ENCODE data around the gene SYNE3.

The SYNE3 gene, protein sequence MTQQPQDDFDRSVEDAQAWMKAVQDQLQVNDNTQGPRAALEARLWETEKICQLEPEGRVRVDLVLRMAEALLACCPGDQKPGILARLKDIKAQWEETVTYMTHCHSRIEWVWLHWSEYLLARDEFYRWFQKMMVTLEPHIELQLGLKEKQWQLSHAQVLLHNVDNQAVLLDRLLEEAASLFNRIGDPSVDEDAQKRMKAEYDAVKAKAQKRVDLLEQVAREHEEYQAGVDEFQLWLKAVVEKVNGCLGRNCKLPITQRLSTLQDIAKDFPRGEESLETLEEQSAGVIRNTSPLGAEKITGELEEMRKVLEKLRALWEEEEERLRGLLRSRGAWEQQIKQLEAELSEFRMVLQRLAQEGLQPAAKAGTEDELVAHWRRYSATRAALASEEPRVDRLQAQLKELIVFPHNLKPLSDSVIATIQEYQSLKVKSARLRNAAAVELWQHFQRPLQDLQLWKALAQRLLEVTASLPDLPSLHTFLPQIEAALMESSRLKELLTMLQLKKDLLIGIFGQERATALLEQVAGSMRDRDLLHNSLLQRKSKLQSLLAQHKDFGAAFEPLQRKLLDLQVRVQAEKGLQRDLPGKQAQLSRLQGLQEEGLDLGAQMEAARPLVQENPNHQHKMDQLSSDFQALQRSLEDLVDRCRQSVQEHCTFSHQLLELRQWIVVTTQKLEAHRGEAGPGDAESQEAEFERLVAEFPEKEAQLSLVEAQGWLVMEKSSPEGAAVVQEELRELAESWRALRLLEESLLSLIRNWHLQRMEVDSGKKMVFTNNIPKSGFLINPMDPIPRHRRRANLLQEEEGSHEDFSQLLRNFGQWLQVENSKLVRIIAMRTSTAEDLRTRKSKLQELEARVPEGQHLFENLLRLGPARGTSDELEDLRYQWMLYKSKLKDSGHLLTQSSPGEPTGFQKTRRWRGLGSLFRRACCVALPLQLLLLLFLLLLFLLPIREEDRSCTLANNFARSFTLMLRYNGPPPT

DNA sequence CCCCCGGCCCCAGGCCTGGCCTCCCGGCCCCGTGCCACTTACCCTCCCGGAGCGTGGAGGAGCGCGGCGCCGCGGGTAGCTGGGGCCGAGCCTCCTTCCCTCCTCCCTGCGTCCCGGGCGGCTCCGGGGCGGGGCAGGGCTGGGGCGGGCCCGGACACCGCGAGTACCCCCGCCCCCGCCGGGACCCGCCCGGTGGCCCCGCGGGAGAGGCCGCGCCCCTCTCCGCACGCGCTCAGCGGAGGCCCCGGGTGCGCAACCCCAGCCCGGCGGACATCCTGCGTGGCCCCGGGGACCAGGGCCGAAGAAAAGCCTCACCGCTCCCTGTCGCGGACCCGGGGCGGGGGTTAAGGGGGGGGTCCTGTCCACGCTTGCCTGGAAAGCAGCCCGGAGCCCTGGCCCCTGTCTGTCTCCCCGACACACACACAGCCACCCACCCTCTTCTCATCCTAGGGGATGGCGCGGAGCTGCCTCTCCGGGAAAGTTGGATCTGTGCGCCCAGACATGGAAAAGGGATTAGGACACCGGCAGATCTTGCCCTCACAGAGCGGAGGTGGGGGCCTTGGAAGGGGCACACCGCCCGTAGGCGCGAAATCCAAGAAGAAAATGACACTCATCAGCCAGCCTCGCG lies at the start of gene SYNE3:
Gene SYNE3 (minus strand): TSS at position 97 of the 628 bp plus-strand sequence. CDS start 40,829 bp downstream, outside the sequence.
- no peak for DNase-seq

DNA sequence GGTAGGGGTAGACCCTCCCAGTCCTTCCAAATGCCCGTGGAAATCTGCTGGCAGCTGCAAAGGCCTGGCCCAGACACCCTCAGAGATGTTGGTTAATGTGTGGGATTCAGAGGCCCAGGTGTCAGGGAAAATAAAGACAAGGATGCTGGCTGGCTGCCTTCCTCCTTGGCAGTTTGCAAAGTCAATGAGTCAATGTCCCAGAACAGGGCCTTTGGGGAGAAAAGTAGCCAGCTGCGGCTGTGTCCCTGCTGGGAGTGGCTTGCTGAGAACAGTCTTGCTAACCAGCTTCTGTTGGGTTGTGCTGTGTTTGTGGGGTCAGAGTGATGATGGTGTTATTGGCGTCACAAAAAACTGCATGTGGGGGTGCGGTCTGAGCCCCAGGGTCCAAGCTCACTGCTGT lies 47.6 kb upstream of the SYNE3 start:
- no peak for DNase-seq

DNA sequence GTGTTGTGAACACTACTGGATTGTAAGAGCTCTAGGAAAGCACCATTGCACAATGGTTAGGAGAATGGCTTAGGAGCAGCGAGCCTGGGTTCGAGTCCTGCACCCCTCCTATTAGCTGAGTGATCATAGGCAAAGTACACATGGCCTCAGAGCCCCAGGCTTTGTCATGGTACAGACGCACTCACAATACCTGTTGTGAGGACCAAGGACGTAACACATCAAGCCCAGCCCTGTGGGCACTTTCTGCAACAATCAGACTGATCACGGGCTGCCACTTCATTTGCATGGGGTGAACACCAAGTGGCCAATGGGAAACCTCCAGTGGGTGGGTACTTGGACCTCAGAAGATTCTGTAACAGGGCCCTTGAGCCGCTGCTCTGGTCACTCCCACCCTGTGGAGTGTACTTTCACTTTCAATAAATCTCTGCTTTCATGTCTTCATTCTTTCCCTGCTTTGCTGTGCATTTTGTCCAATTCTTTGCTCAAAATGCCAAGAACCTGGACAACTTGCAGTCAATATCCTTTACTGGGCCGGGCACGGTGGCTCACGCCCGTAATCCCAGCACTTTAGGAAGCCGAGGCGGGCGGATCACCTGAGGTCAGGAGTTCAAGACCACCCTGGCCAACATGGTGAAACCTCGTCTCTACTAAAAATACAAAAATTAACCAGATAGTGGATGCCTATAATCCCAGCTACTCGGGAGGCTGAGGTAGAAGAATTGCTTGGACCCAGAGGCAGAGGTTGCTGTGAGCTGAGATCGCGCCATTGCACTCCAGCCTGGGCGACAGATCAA lies 46.6 kb upstream of the SYNE3 start:
- DNase-seq: no peak

DNA sequence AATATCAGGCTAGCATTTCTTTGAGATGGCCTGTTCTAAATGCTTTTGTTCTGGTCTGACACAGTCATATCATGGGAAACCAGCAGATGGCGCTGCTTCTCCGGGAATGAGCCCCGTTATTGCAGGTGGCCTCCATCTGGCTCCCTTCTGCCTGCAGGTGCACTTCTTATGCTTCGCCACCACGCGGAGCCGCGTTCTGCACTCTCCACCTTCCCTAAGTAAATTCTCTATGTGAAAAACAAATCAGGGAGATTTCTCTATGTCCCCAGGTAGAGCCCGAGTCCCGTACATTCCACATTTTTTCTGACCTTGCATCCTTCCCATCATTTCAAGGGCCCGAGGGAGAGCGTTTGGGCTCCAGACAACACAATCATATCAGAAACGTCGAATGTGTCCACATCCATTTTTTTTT lies 44.6 kb upstream of the SYNE3 start:
- DNase-seq: peak; percentile 91

DNA sequence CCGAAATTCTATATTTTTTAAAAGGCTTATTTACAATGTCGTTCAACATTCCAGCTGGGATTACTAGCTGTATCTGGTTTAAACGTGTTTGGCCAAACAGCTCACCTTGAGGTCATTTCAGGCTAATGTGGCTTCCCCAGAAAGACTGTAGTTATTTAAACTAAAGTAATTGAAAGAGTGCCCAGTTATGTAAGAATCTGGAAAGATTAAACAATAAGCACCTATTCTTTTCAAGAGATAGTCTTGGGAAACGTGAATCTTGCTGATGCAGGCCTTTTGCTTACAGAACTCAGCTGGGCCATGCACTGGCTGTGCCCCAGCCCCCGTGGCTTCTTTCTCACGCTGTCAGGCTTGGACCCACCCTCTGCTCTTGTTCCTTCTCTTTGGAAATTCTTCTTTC lies 42.8 kb upstream of the SYNE3 start:
- no peak for DNase-seq

DNA sequence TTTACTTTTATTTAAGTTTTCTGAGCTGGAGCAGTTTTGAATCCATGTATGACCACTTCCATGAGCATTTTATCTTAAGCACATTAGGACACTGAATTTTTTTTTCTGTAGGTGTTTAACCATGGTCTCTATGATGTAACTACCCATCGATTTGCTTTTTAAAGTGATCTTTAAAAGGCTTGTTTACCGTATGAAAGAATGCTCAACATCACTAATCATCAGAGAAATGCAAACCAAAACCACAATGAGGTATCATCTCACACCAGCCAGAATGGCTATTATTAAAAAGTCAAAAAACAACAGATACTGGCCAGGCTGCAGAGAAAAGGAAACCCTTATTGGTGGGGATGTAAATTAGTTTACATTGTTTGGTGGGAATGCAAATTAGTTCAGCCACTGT lies 41.4 kb upstream of the SYNE3 start:
- no peak for DNase-seq

DNA sequence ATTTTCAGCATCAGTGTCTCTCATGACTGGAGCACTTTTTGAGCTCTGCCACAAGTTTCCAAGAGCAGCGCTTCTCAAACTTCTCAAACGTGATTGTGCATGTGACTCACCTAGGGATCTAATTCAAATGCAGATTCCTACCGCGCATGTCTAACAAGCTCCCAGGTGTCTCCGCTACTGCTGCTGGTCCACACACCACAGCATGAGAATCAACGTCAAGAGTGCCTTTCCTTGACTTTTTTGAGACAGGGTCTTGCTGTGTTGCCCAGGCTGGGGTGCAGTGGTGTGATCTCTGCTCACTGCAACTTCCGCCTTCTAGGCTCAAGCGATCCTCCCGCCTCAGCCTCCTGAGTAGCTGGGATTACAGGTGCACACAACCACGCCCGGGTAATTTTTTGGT lies 40.8 kb upstream of the SYNE3 start:
- DNase-seq: no peak

DNA sequence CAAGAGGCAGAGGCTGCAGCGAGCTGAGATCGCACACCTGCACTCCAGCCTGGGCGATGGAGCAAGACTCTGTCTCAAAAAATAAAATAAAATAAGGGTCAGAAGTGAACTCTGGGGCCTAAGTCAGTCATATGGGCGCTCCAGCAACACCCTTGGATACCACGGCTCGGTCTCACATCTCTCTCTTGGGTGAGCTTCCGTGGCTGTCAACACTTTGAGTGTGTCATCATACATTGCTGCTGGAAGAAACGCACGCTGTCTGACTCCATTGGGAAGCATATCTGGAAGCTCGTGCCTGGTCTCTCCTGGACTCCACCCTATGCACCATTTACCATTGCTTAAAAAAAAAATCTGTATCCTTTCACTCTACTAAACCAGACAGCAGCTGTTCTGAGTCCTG lies 38.6 kb upstream of the SYNE3 start:
- DNase-seq: no peak

DNA sequence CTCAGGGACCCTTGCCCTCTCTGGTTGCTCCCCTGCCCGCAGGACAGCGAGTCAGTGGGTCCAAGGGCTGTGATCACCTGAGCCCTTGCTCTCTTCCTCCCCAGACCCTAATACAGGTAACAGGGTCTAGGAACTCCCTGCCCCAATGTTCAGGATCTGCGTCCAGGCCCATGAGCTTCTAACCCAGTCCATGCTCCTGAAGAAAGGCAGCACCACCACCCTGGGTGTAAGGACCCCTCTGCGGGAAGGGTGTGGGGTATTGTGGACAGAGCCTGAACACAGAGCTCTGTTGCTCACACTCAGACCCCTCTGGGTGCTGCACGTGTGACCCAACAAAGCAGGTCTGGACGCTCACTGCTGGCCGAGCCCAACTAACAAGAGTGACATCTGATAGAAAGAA lies 36.7 kb upstream of the SYNE3 start:
- no peak for DNase-seq

DNA sequence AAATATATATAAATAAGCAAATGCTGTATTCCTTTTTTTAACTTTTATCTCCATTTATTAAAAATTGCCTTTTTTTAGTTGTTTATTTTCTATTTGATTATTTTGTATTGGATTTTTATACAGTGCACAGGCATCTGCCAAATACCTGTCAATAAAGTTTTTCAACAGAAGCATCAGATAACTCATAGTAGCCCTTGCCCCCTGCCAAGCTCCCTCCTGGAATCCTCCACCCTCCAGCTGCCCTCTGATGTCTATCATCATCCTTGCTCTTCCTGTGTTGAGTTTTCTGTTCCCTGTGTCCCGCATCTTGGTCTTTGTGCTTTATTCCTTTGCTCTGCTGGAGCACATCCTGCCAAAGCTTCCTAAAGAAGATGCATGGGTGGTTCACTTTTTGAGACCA lies 35.0 kb upstream of the SYNE3 start:
- no peak for DNase-seq

DNA sequence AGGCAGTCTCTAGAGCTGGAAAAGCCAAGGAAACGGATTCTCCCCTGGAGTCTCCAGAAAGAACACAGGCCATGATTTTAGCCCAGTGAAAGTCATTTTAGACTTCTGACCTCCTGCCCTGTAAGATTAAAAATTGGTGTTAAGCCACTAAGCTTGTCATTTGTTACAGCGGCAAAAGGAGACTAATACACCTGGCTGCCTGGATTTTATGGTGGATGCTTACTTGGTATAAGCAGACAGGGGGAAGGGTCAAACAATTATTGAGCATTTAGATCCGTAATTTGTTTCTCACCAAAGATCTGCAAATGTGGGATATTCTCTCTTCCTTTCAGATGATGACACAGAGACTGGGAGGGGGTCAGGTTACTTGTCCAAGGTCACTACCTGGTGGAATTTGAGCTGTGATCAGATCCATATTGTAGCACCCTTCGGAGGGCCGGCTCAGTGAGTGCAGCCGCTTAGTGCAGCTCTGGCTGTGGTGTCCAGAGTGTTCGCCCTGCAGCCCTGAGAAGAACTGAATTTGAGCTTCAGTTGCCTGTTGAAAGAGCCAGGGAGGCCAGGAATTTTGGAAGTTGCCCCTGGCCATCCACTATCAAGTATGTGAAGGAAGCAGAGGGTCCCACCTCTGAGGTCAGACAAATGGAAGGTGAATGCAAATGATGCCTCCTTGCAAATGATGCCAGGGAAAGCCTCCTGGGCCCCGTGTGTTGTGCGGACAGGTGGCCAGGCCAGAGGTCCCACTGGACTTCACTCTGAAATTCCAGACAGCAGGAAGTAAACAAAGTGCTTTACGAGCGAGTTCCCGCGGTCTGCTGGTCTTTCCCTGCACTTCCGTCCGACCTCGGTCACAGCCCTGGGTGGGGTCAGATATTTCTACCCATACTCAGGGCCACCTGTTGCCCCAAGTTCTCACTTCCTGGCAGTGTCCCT lies 33.5 kb upstream of the SYNE3 start:
- DNase-seq: no peak

DNA sequence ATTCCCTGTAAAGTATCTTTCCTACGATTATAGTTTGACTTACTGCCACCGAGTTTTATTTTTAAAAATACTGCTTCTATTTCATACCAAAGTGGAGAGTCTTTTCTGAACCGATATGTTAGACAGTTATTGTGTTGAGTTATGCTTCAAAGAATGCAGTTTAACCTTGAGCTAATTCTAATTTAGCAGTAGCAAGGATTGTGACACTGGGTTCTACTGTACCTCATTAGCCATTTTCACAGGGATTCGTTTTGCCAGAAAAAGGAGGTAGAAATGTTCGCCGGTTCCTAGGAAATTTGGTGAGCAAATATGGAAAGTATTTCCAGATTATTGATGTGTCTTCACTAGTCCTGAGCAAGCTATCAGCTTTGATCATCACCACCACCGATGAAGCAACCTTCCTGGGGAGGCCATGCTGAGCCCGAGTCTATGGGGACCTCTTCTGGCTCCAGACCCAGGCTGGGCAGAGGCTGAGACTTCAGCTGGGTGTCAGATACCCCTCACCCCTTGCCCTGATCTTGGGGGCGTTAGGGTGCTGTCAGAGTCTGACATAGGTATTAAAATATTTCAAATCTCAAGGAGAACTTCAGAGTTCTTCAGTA lies 32.0 kb upstream of the SYNE3 start:
- no peak for DNase-seq

DNA sequence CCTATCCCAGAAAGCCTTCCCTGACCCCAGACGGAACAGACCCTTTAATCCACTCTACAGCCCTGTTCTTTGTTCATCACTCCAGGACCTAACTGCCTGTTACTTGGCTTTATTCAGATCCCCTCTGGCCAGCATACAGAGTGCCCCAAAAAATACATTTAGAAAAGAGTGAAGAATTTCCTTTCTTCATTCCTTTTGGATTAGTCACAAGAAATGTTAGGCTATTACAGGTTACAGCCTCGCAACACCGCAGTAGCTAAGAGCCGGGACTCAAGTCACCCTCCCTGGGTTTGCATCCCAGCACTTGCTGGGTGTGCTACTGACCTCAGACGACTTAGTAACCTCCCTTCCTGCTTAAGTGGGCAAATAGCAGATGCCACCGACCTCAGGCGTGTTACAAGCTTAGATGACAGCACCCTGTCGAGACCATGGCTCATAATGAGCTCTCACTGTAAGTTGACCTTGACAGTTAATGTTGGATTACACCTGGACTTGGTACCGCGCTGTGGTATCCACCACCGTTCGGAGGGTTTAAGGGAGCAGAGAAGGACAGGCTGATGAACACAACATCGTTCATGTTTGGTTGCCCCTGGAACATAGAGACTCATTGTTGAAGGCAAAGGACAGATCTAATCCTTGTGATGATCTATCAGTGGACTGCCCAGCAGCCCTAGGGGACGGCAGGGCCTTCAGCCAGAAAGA lies 31.3 kb upstream of the SYNE3 start:
- peak; percentile 69 for DNase-seq

DNA sequence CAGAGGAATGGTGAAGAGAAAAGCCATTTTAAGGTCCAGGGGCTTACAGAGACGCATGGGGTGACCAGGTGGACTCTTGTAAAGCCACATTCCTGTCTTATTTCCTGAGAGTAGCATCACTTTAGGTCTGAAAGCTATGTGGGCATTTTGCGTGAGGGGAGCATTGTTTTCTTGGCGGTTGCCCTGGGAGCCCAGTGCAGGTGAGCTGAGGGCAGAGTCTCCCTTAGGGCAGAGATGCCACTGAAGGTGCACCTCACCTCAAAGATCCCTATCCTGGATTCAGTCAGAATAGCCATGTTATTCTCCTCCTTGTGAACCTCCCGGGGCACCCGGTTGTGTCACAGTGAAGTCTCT lies 30.8 kb upstream of the SYNE3 start:
- no peak for DNase-seq

DNA sequence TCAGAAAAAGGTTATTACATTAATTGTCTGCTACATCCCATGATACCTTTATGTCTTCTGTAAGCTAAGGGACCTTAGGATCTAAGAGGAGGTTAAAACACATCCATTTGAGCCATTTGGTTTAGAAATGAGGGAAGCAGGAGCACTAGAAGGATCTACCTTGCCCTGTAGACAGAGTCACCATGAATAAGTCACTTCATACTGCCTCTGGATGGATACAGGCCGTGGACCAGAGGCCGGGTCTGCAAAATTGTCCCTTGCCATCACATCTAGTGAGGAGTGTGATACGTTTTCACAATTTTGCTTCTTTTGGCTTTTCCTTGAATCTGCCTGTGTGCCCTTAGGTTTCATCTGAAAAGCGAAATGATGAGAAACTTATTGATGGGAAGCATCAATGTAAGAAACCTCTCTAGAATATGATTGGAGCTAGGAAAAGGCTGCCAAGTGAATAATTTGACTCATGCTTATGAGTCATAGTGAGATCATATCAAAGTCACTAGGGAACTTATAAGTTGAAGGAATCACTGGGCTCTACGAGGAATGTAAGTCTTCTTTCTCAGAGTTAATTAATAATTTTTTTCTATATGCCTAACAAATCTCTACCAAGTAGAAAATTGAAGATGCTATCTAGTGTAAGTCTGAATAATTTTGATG lies 29.2 kb upstream of the SYNE3 start:
- peak; percentile 85 for DNase-seq

DNA sequence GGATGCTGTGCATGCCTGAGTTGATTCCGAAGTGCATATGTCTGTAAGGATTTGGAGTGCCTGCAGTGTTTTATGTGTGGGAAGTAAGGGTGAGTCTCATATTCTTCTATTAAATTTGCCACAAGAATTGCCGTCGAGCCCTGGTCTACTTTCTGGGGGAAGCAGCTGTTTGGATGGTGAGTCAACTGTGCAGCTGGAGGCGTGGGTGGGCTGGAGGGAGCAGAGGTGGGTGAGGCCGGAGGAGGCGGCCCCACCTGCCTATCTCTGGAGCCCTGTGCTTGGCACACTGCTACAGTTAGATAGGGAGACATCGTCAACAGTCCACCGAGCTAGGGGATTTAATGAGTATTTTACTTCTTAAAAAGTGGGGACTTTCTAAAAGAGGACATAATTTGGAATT lies 28.1 kb upstream of the SYNE3 start:
- no peak for DNase-seq

DNA sequence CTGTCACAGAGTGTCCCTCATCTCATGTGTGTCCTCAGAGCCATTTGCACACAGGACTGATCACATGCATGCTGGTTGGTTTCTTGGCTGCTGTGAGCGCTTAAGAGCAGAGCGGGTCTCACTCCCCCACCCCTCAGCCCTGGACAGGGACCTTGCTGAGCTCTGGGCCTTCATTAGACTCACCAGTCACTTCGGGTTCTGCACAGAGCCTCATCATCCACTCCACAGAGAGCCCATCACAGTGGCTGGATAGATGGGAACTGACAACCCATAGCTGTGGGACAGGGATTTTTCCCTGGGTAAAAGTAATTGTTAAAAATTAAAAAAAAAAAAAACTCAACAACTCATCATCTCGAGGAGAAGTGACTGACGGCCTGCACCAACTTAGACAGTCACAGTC lies 26.6 kb upstream of the SYNE3 start:
- no peak for DNase-seq

DNA sequence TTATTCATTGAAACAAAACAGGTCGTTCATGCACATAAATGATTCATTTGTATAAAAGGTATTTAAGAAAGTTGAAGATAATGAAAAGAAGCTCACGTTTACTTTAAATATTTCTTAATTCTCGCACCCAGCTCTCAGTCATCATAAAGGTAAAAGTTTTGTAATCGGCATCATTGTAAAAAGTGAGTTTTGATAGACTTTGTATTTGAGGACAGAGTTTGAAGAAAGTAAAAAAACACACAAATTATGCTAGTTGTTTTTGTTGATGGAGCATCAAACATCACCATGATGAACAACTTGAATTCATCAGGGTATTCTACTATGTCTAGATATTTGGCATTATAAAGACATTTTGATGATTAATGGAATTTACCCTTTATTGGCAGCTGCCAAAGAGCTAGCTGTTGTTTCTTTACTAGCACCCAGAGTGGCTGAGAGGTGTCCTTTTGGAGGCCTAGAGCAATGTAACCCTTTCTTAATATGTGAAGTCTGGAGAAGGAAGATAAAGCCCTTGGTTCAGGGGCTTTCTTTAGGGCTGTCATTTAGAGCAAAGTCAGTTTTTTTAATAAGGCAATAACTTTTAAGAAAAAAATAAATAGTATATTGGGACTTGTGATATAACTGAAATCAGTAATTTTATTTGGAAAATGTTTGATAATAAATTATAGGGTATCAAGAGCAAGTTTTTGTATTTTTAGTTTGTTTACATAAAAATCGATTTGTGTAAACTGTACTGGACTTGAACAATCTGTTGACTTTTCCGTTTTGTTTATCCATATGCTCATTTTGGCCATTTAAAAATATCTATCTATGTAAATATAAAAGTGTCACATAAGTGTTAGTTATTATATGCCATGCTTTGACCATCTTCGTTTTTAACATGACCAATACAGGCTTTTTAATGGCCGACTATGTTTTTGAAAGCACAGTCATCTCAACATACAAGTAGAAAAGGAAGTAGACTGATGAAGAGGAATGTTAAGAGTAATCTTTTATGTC lies 25.8 kb upstream of the SYNE3 start:
- no peak for DNase-seq

DNA sequence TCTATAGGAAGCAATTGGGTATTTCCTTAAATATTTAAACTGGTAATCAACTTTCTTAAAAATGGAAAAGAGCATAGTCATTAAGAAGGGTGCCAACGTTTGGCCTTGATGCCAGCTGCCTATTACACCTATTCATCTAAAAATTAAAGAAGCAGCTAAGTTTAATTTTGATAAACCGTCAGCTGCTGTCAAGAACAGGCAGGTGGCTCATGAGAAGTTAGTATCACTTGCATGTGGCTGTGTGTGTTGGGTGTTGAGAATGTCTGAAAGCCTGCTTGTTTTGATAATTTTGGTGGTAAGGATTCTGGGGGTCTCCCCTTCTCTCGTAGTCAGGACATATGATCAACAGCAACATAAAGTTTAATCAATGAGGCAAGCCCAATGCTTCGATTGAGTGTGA lies 24.9 kb upstream of the SYNE3 start:
- DNase-seq: no peak

Data from kidney glomerular epithelial cell (primary cell).